ENCODE data around the gene ZBTB24. TPM values are rescaled to one million over a fixed set of nuclear protein-coding genes. Genes with fewer than 3 reads are reported as not detected.

The ZBTB24 gene
- total RNA-seq, 4 donors from 2014 or later = 3.0 to 7.8 (median 5.7) TPM

- DNase-seq = no peak
- intact Hi-C loops (cut with DNase I; ENCODE audit: low total_unique reads) (no loop called here), in situ Hi-C loops (cut with MboI; ENCODE audit: low pct_ligation_motif_present in 1 of 4, low pct_unique_long_range_greater_than_20kb in 1 of 4, low sequenced_read_pairs in 3 of 4) (loop anchor here in 1 of 4 donors (25.0 kb wide), 1 partner anchor 175 kb away; the partner anchor contains the start of genes AK9 and FIG4)
- Histone ChIP-seq H3K4me3 (no peak overlapping the region), H3K9me3 (no peaks in the 10 kb centered on the region), H3K27ac (no peak overlapping the region), H3K4me1 (no peaks in the 10 kb centered on the region), H3K36me3 (no peaks in the 10 kb centered on the region), H3K27me3 (no peaks in the 10 kb centered on the region)
- no peak for TF ChIP-seq POLR2A (IDR thresholded peaks at IDR 0.05)
- no peak for TF ChIP-seq CTCF (IDR thresholded peaks at IDR 0.05)
- TF ChIP-seq EP300 (IDR thresholded peaks at IDR 0.05; ENCODE audit: low read depth) = no peak
- no peak for TF ChIP-seq POLR2AphosphoS5 (IDR thresholded peaks at IDR 0.05)
- 82 to 85% methylated on average over 2 of the region's 2 CpGs for WGBS, 2 donors (ENCODE audit: low coverage in 1 of 2)
Observed at GRCh38 chr6:109511832-109512231, 28.8 kb upstream of the ZBTB24 start.

- WGBS, 2 donors (ENCODE audit: low coverage in 1 of 2) = 82% methylated on average over 1 of the region's 1 CpG; no CpG with 5 or more reads in 1 of the 2 donors
- Histone ChIP-seq H3K36me3 (no peaks in the 10 kb centered on the region), H3K27me3 (no peaks in the 10 kb centered on the region), H3K9me3 (no peaks in the 10 kb centered on the region), H3K4me1 (no peaks in the 10 kb centered on the region), H3K27ac (no peak overlapping the region), H3K4me3 (no peak overlapping the region)
- TF ChIP-seq POLR2A (IDR thresholded peaks at IDR 0.05) (no peak), POLR2AphosphoS5 (IDR thresholded peaks at IDR 0.05) (no peak), EP300 (IDR thresholded peaks at IDR 0.05; ENCODE audit: low read depth) (no peak), CTCF (IDR thresholded peaks at IDR 0.05) (no peak)
- in situ Hi-C loops (cut with MboI; ENCODE audit: low pct_ligation_motif_present in 1 of 4, low pct_unique_long_range_greater_than_20kb in 1 of 4, low sequenced_read_pairs in 3 of 4) (loop anchor here in 1 of 4 donors (25.0 kb wide), 1 partner anchor 177 kb away; the partner anchor contains the start of genes AK9 and FIG4), intact Hi-C loops (cut with DNase I; ENCODE audit: low total_unique reads) (no loop called here)
- DNase-seq = no peak
Observed at GRCh38 chr6:109510358-109510757, 27.3 kb upstream of the ZBTB24 start.

- 71% methylated on average over 4 of the region's 4 CpGs; no CpG with 5 or more reads in 1 of the 2 donors for WGBS, 2 donors (ENCODE audit: low coverage in 1 of 2)
- Histone ChIP-seq H3K4me3 (no peak overlapping the region), H3K36me3 (no peaks in the 10 kb centered on the region), H3K9me3 (no peaks in the 10 kb centered on the region), H3K4me1 (no peaks in the 10 kb centered on the region), H3K27me3 (no peaks in the 10 kb centered on the region), H3K27ac (no peak overlapping the region)
- in situ Hi-C loops (cut with MboI; ENCODE audit: low pct_ligation_motif_present in 1 of 4, low pct_unique_long_range_greater_than_20kb in 1 of 4, low sequenced_read_pairs in 3 of 4) = loop anchor here in 1 of 4 donors (25.0 kb wide), 1 partner anchor 179 kb away; the partner anchor contains the start of genes AK9 and FIG4
- intact Hi-C loops (cut with DNase I; ENCODE audit: low total_unique reads) = no loop called here
- no peak for DNase-seq
- TF ChIP-seq EP300 (IDR thresholded peaks at IDR 0.05; ENCODE audit: low read depth) (no peak), CTCF (IDR thresholded peaks at IDR 0.05) (no peak), POLR2A (IDR thresholded peaks at IDR 0.05) (no peak), POLR2AphosphoS5 (IDR thresholded peaks at IDR 0.05) (no peak)
Observed at GRCh38 chr6:109508166-109508860, 25.3 kb upstream of the ZBTB24 start.

- Histone ChIP-seq H3K4me1 (no peaks in the 10 kb centered on the region), H3K4me3 (no peak overlapping the region), H3K27ac (no peak overlapping the region), H3K27me3 (no peaks in the 10 kb centered on the region), H3K36me3 (no peaks in the 10 kb centered on the region), H3K9me3 (no peaks in the 10 kb centered on the region)
- in situ Hi-C loops (cut with MboI; ENCODE audit: low pct_ligation_motif_present in 1 of 4, low pct_unique_long_range_greater_than_20kb in 1 of 4, low sequenced_read_pairs in 3 of 4) (loop anchor here in 1 of 4 donors (25.0 kb wide), 1 partner anchor 180 kb away; the partner anchor contains the start of genes AK9 and FIG4), intact Hi-C loops (cut with DNase I; ENCODE audit: low total_unique reads) (no loop called here)
- no peak for DNase-seq
- no peak for TF ChIP-seq EP300 (IDR thresholded peaks at IDR 0.05; ENCODE audit: low read depth)
- TF ChIP-seq POLR2A (IDR thresholded peaks at IDR 0.05) = no peak
- no peak for TF ChIP-seq POLR2AphosphoS5 (IDR thresholded peaks at IDR 0.05)
- TF ChIP-seq CTCF (IDR thresholded peaks at IDR 0.05) = no peak
- 50 to 77% methylated on average over 1 to 4 of the region's 4 CpGs for WGBS, 2 donors (ENCODE audit: low coverage in 1 of 2)
Observed at GRCh38 chr6:109507490-109508072, 24.6 kb upstream of the ZBTB24 start.

Data from transverse colon (tissue), 4 donors.